Left ventricle myocardium inferior (tissue), 1 donor: Measurements from ENCODE around the gene PAF1. TPM values are rescaled to one million over a fixed set of nuclear protein-coding genes. Genes with fewer than 3 reads are reported as not detected.

Experiments used
- DNase-seq: peaks from one replicate; pipeline ENCODE4 v3.0.0-alpha.2; 2020
- H3K27ac ChIP-seq: fragments of 200-600 bp; replicated peaks from 2 replicates; pipeline ENCODE4 v1.8.0; 2021
- H3K27me3 ChIP-seq: fragments of 200-600 bp; 2 replicates; pipeline ENCODE4 v1.8.0; 2021; ENCODE audit warnings: low read depth
- H3K36me3 ChIP-seq: fragments of 200-600 bp; 2 replicates; pipeline ENCODE4 v1.8.0; 2021
- H3K4me1 ChIP-seq: fragments of 200-600 bp; 2 replicates; pipeline ENCODE4 v1.8.0; 2021
- H3K4me3 ChIP-seq: fragments of 200-600 bp; 2 replicates; pipeline ENCODE4 v1.8.0; 2021; ENCODE audit warnings: mild to moderate bottlenecking, moderate library complexity
- H3K9me3 ChIP-seq: fragments of 200-600 bp; replicated peaks from 2 replicates; pipeline ENCODE4 v1.8.0; 2021
- CTCF ChIP-seq: fragments of 200-600 bp; IDR thresholded peaks from 2 replicates; pipeline ENCODE4 v1.8.0; 2021; ENCODE audit warnings: antibody characterized with exemption, mild to moderate bottlenecking, borderline replicate concordance
- intact Hi-C: fragments of 100-400 bp; cut with micrococcal nuclease; formaldehyde crosslinking; loops from one replicate; pipeline ENCODE4 v1.11.0; 2022
- total RNA-seq: library from RNA; stranded (reverse); fragmentation: NEBNext Ultra II Directional; extraction: Animal tissue kit (Norgen Biotek cat#: 25700); gene quantifications from one replicate; pipeline ENCODE4 v1.2.1, GENCODE V29; 2021
- donor health status: DM: no; HTN: yes; CAD: no; lungs with severe emphysema.

Gene PAF1
- total RNA-seq, 1 donor from 2014 or later = 33.2 TPM

GRCh38 chr19:39349326-39349725 lies 41.6 kb downstream of the PAF1 start:
- H3K4me3 ChIP-seq = no peak overlapping the region
- no peak for TF ChIP-seq CTCF
- intact Hi-C loops = no loop called here
- peaks cover 18% of the 10 kb centered on the region for H3K36me3 ChIP-seq
- no peak for DNase-seq
- H3K4me1 ChIP-seq = peaks cover 63% of the 10 kb centered on the region
- H3K9me3 ChIP-seq = no peaks in the 10 kb centered on the region
- no peak overlapping the region for H3K27ac ChIP-seq
- H3K27me3 ChIP-seq = no peaks in the 10 kb centered on the region

- intact Hi-C loops = no loop called here
- no peak overlapping the region for H3K4me3 ChIP-seq
- no peak for TF ChIP-seq CTCF
- H3K9me3 ChIP-seq = no peaks in the 10 kb centered on the region
- no peak overlapping the region for H3K27ac ChIP-seq
- H3K27me3 ChIP-seq = no peaks in the 10 kb centered on the region
- no peak for DNase-seq
- H3K36me3 ChIP-seq = peaks cover 8% of the 10 kb centered on the region
- H3K4me1 ChIP-seq = peaks cover 80% of the 10 kb centered on the region
Observed at GRCh38 chr19:39347332-39348164, 43.4 kb downstream of the PAF1 start.

- no peaks in the 10 kb centered on the region for H3K9me3 ChIP-seq
- H3K4me1 ChIP-seq = peaks cover 78% of the 10 kb centered on the region
- intact Hi-C loops = no loop called here
- no peak for TF ChIP-seq CTCF
- H3K27me3 ChIP-seq = no peaks in the 10 kb centered on the region
- no peak for DNase-seq
- H3K27ac ChIP-seq = no peak overlapping the region
- no peak overlapping the region for H3K4me3 ChIP-seq
- no peaks in the 10 kb centered on the region for H3K36me3 ChIP-seq
Observed at GRCh38 chr19:39345956-39346355, 45.0 kb downstream of the PAF1 start.

GRCh38 chr19:39342647-39343305 lies 48.1 kb downstream of the PAF1 start:
- Histone ChIP-seq H3K27me3 (no peaks in the 10 kb centered on the region), H3K36me3 (no peaks in the 10 kb centered on the region), H3K4me1 (peaks cover 71% of the 10 kb centered on the region), H3K4me3 (peak overlapping the region; percentile 86), H3K9me3 (no peaks in the 10 kb centered on the region), H3K27ac (peak overlapping the region; percentile 73)
- no peak for TF ChIP-seq CTCF
- intact Hi-C loops = no loop called here
- no peak for DNase-seq

- Histone ChIP-seq H3K27ac (peak within 1 kb of the TSS; percentile 95), H3K36me3 (no peaks in the 10 kb centered on the region), H3K9me3 (no peaks in the 10 kb centered on the region), H3K4me3 (peak within 1 kb of the TSS; percentile 93), H3K4me1 (peaks cover 63% of the 10 kb centered on the region), H3K27me3 (no peaks in the 10 kb centered on the region)
- intact Hi-C loops = no loop called here
- TF ChIP-seq CTCF = peak; percentile 89
- DNase-seq = peak; percentile 99
Observed at GRCh38 chr19:39341719-39342604, 48.9 kb downstream of the PAF1 start, which contains the start of gene SAMD4B. SAMD4B (plus strand) TSS chr19:39342421; CDS start chr19:39356894, 14,473 bp downstream.
